Measurements from ENCODE around the gene CRELD2. TPM values are rescaled to one million over a fixed set of nuclear protein-coding genes. Genes with fewer than 3 reads are reported as not detected.

The CRELD2 gene
- total and polyA plus RNA-seq, 3 donors from 2014 or later, result 57.9 to 64.2 (median 58.3) TPM

DNA sequence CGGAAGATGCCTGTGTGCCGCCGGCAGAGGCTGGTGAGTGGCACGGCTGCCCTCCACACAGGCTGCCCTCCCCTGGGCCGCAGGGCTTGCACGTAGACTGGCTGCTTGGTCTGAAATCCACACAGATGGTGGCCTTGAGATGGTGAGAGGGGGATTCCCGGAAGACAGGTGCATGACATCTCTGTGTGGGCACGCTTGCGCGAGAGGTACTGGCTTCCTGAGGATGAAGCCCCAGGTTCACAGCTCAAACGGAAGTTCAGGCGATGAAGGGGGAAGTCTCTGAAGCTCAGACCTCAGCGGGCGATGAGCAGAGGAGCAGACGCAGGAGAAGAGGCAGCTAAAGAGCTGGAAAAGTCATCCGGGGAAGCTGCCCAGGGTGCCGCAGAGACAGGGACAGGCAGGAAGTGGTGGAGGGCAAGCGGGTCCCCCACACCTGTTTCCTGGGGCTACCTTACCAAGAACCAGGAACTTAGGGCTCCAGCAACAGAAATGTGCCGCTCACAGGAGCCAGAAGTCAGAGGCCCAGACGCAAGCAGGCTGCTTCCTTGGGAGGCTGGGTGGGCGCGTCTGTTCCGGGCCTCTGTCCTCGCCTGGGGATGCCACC, 7.2 kb downstream of the CRELD2 start:
- Histone ChIP-seq H3K27me3 (no peaks in the 10 kb centered on the region), H3K4me1 (no peaks in the 10 kb centered on the region), H3K36me3 (ENCODE audit: low read depth, missing control alignments) (no peaks in the 10 kb centered on the region), H3K27ac (no peak overlapping the region), H3K4me3 (no peak overlapping the region), H3K9me3 (no peaks in the 10 kb centered on the region)
- TF ChIP-seq, protein P1, sequence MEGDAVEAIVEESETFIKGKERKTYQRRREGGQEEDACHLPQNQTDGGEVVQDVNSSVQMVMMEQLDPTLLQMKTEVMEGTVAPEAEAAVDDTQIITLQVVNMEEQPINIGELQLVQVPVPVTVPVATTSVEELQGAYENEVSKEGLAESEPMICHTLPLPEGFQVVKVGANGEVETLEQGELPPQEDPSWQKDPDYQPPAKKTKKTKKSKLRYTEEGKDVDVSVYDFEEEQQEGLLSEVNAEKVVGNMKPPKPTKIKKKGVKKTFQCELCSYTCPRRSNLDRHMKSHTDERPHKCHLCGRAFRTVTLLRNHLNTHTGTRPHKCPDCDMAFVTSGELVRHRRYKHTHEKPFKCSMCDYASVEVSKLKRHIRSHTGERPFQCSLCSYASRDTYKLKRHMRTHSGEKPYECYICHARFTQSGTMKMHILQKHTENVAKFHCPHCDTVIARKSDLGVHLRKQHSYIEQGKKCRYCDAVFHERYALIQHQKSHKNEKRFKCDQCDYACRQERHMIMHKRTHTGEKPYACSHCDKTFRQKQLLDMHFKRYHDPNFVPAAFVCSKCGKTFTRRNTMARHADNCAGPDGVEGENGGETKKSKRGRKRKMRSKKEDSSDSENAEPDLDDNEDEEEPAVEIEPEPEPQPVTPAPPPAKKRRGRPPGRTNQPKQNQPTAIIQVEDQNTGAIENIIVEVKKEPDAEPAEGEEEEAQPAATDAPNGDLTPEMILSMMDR (IDR thresholded peaks at IDR 0.05), result no peak
- no peak for TF ChIP-seq POLR2A (IDR thresholded peaks at IDR 0.05)
- DNase-seq, result no peak
- intact Hi-C loops (cut with DNase I; ENCODE audit: low total_unique reads), result no loop called here
- 88 to 90% methylated on average over 19 to 24 of the region's 24 CpGs for WGBS, 2 donors

DNA sequence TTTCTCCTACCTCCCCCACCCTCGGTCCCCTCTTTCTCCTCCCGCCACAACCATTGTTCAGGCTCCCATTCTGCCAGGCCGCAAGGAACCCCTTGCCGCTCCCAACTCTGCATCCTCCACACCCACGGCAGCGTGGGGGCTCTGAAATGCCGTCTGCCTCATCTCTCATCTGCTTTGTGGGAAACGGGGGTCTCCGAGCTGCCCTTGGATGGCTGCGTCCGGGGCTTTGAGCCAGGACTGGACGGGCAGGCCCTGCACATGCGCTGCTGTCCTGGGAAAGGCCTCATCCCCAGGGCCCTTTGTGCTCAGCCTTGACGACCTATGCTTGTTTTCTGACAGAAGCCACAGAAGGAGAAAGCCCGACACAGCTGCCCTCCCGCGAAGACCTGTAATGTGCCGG, 8.5 kb downstream of the CRELD2 start:
- TF ChIP-seq, protein P1 (IDR thresholded peaks at IDR 0.05), result no peak
- TF ChIP-seq POLR2A (IDR thresholded peaks at IDR 0.05), result no peak
- no peak for DNase-seq
- 80 to 93% methylated on average over 14 to 18 of the region's 18 CpGs for WGBS, 2 donors
- Histone ChIP-seq H3K4me3 (no peak overlapping the region), H3K27me3 (no peaks in the 10 kb centered on the region), H3K9me3 (no peaks in the 10 kb centered on the region), H3K4me1 (peaks cover 3% of the 10 kb centered on the region), H3K27ac (no peak overlapping the region), H3K36me3 (ENCODE audit: low read depth, missing control alignments) (no peaks in the 10 kb centered on the region)
- intact Hi-C loops (cut with DNase I; ENCODE audit: low total_unique reads), result no loop called here

- no peak for DNase-seq
- peaks cover 4% of the 10 kb centered on the region for H3K4me1 ChIP-seq
- no peaks in the 10 kb centered on the region for H3K9me3 ChIP-seq
- H3K36me3 ChIP-seq (ENCODE audit: low read depth, missing control alignments), result no peaks in the 10 kb centered on the region
- H3K27ac ChIP-seq, result no peak overlapping the region
- intact Hi-C loops (cut with DNase I; ENCODE audit: low total_unique reads), result loop anchor here (2.0 kb wide), 1 partner anchor 103 kb away; no protein-coding TSS in a partner anchor
- H3K4me3 ChIP-seq, result no peak overlapping the region
- WGBS, 2 donors, result 90 to 93% methylated on average over 26 of the region's 26 CpGs
- TF ChIP-seq, protein P1 (IDR thresholded peaks at IDR 0.05), result no peak
- TF ChIP-seq POLR2A (IDR thresholded peaks at IDR 0.05), result no peak
- no peaks in the 10 kb centered on the region for H3K27me3 ChIP-seq
These were observed 9.2 kb downstream of the CRELD2 start for GRCh38 chr22:49927483-49928184.

- TF ChIP-seq, protein P1 (IDR thresholded peaks at IDR 0.05), result no peak
- TF ChIP-seq POLR2A (IDR thresholded peaks at IDR 0.05), result no peak
- DNase-seq, result no peak
- no peak overlapping the region for H3K4me3 ChIP-seq
- H3K9me3 ChIP-seq, result no peaks in the 10 kb centered on the region
- H3K27ac ChIP-seq, result no peak overlapping the region
- H3K27me3 ChIP-seq, result no peaks in the 10 kb centered on the region
- H3K36me3 ChIP-seq (ENCODE audit: low read depth, missing control alignments), result no peaks in the 10 kb centered on the region
- intact Hi-C loops (cut with DNase I; ENCODE audit: low total_unique reads), result loop anchor here (2.0 kb wide), 1 partner anchor 103 kb away; no protein-coding TSS in a partner anchor
- 87 to 89% methylated on average over 5 to 8 of the region's 8 CpGs for WGBS, 2 donors
- peaks cover 9% of the 10 kb centered on the region for H3K4me1 ChIP-seq
These were observed 9.7 kb downstream of the CRELD2 start for GRCh38 chr22:49928185-49928495.
